ENCODE data around the gene KCNH2.
"Not testable (repeated sequence)": the region's sequence is repeated elsewhere in the genome, so short reads cannot be mapped to it uniquely, and the experiment has no call there.

GRCh38 chr7:151011616-151012015 lies 33.5 kb upstream of the KCNH2 start:
- not testable (repeated sequence) for TF ChIP-seq MYC (CRISPR knock-in tag; IDR thresholded peaks at IDR 0.05; ENCODE audit: borderline replicate concordance); EZH2 (conservative IDR thresholded peaks at IDR 0.05; ENCODE audit: low read depth, low read length)

Data from HepG2 (cell line).